SKM-1 treated with dmso at 0.1 percent for 144 hours (cell line): ENCODE measurements around the gene HIPK2.

ENCODE experiments used
- DNase-seq: peaks from one replicate; lab custom pipeline; 2025; ENCODE audit not compliant: unreplicated experiment; lab: John Stamatoyannopoulos, UW

The HIPK2 gene

GRCh38 chr7:139655305-139655704, 122.5 kb downstream of the HIPK2 start:
- no peak for DNase-seq

- no peak for DNase-seq
These were observed 123.3 kb downstream of the HIPK2 start for GRCh38 chr7:139654276-139655181.

- no peak for DNase-seq
These were observed 125.9 kb downstream of the HIPK2 start for GRCh38 chr7:139651914-139652313.

- DNase-seq = no peak
These were observed 126.5 kb downstream of the HIPK2 start for GRCh38 chr7:139651308-139651707.

- DNase-seq = no peak
These were observed 127.2 kb downstream of the HIPK2 start for GRCh38 chr7:139650429-139651100.

- DNase-seq = peak; percentile 92
These were observed 128.8 kb downstream of the HIPK2 start for GRCh38 chr7:139648941-139649425.

GRCh38 chr7:139648391-139648861, 129.4 kb downstream of the HIPK2 start:
- no peak for DNase-seq

GRCh38 chr7:139647814-139648390, 129.9 kb downstream of the HIPK2 start:
- DNase-seq = no peak

GRCh38 chr7:139647085-139647484, 130.7 kb downstream of the HIPK2 start:
- DNase-seq = no peak

GRCh38 chr7:139646566-139646965, 131.2 kb downstream of the HIPK2 start:
- no peak for DNase-seq

GRCh38 chr7:139645572-139646523, 131.9 kb downstream of the HIPK2 start:
- peak; percentile 60 for DNase-seq

- DNase-seq = no peak
These were observed 133.7 kb downstream of the HIPK2 start for GRCh38 chr7:139643951-139644585.

- no peak for DNase-seq
These were observed 135.5 kb downstream of the HIPK2 start for GRCh38 chr7:139642283-139642682.

GRCh38 chr7:139641337-139641992, 136.3 kb downstream of the HIPK2 start:
- no peak for DNase-seq

- DNase-seq = peak; percentile 9
These were observed 137.1 kb downstream of the HIPK2 start for GRCh38 chr7:139640681-139641080.

GRCh38 chr7:139639563-139639962, 138.2 kb downstream of the HIPK2 start:
- DNase-seq = no peak

GRCh38 chr7:139635526-139636302, 142.1 kb downstream of the HIPK2 start:
- no peak for DNase-seq

GRCh38 chr7:139634087-139634486, 143.7 kb downstream of the HIPK2 start:
- DNase-seq = no peak
